GM12872 (cell line): Measurements from ENCODE around the gene MB.

Source experiments
- CTCF ChIP-seq: IDR thresholded peaks from 3 replicates; pipeline ENCODE4 v1.5.1; 2011; ENCODE audit warnings: low read depth, mild to moderate bottlenecking, low read length, moderate library complexity; ENCODE audit not compliant: insufficient read depth

The MB gene

GRCh38 chr22:35617137-35617755, at the start of gene MB:
Gene MB (minus strand): TSS chr22:35617329. CDS start chr22:35617257, 72 bp downstream.
- no peak for TF ChIP-seq CTCF

- TF ChIP-seq CTCF, result no peak
These were observed 47.9 kb upstream of the MB start for GRCh38 chr22:35664955-35665587.

- no peak for TF ChIP-seq CTCF
These were observed 46.2 kb upstream of the MB start for GRCh38 chr22:35663371-35663770.

- no peak for TF ChIP-seq CTCF
These were observed 45.8 kb upstream of the MB start for GRCh38 chr22:35662914-35663313.

- no peak for TF ChIP-seq CTCF
These were observed 44.3 kb upstream of the MB start for GRCh38 chr22:35661464-35661863.

GRCh38 chr22:35660291-35661127, 43.4 kb upstream of the MB start:
- TF ChIP-seq CTCF, result no peak

- TF ChIP-seq CTCF, result no peak
These were observed 40.6 kb upstream of the MB start for GRCh38 chr22:35657571-35658312.
